Mononuclear cell (primary cell): ENCODE measurements around the gene MTAP. TPM values are rescaled to one million over a fixed set of nuclear protein-coding genes. Genes with fewer than 3 reads are reported as not detected.

Experiments
- H3K27me3 ChIP-seq: 2 replicates; pipeline ENCODE4 v1.6.0; 2011; ENCODE audit warnings: low read length, control low read depth; ENCODE audit not compliant: insufficient read depth
- H3K4me1 ChIP-seq: 2 replicates; pipeline ENCODE4 v1.5.1; 2011; ENCODE audit warnings: mild to moderate bottlenecking, low read length, control low read depth; ENCODE audit not compliant: insufficient read depth
- H3K4me3 ChIP-seq: 2 replicates; pipeline ENCODE4 v1.5.1; 2011; ENCODE audit warnings: mild to moderate bottlenecking, low read length, moderate library complexity
- H3K9me3 ChIP-seq: 2 replicates; pipeline ENCODE4 v1.5.1; 2011; ENCODE audit warnings: low read depth, mild to moderate bottlenecking, control low read depth, low read length
- total RNA-seq: library from RNA; depleted of rRNA; stranded (reverse); fragments of >200 nt; gene quantifications from one replicate; pipeline ENCODE4 v1.2.3, GENCODE V29; 2012

MTAP gene
- total RNA-seq, 1 donor, result 11.9 TPM

DNA sequence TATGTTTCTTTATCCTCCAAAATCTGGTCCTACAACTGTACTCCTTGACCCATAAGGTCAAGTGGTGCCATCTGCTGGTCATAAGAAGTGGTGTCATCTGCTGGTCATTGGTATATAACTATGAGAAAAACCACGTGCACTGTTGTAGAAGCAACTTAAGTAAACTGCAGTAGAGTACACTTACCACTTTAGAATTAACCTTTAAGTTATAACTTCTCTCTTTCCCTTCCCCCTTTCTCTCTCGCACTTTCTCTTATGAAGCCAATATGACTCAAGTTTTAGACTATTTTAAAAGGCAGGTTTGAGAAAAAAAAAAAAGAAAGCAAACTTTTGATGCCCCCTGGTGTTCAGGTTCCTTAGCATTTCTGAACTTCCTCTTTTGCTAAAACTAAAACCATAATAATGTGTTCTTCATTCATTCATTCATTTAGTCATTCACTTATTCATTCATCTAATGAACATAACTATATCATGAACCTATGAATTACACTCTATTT, 12.8 kb upstream of the MTAP start:
- H3K4me1 ChIP-seq, result no peaks in the 10 kb centered on the region
- H3K4me3 ChIP-seq, result no peak overlapping the region
- peaks cover 26% of the 10 kb centered on the region for H3K27me3 ChIP-seq

DNA sequence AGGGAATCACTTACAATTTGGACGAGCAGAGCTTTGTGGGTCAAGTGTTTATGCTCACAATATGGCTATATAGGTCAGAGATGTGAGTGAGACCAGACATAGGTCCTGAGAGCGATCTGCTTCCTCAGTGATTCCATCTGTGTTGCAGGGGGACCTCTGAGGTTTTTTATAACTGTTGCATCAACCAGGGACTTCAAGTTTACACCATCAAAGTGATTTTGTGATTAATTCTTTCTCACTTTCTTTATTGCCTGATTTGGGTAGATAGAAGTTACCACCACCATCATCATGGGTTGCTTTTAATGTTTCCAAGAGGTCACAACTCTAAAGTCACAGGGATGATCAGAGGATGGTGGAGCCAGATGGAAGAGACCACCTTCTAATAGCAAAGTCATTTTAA, 7.0 kb upstream of the MTAP start:
- no peak overlapping the region for H3K4me3 ChIP-seq
- peaks cover 56% of the 10 kb centered on the region for H3K27me3 ChIP-seq
- H3K9me3 ChIP-seq, result no peaks in the 10 kb centered on the region
- H3K4me1 ChIP-seq, result no peaks in the 10 kb centered on the region

More for the DNA sequence above, 12.8 kb upstream of the MTAP start:
- no peaks in the 10 kb centered on the region for H3K9me3 ChIP-seq

DNA sequence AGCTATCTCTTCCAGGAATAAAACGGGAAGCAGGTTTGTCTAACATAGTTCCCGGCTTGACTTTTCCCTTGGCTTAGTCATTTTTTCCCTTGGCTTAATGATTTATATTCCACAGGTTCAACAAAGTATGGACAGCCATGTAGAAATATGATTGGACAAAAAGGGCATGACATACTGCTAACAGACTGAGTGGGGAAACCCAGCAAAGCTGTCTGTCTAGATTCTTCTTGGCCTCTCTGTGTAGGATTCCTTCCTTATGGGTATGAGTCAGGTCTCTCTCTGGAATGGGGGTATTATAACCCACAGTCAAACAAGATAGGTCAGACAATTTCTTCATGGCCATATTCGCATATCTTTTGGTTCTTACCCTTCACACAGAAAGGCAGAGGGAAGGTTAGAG, 5.7 kb upstream of the MTAP start:
- no peaks in the 10 kb centered on the region for H3K9me3 ChIP-seq
- H3K27me3 ChIP-seq, result peaks cover 45% of the 10 kb centered on the region
- H3K4me3 ChIP-seq, result no peak overlapping the region
- peaks cover 4% of the 10 kb centered on the region for H3K4me1 ChIP-seq

DNA sequence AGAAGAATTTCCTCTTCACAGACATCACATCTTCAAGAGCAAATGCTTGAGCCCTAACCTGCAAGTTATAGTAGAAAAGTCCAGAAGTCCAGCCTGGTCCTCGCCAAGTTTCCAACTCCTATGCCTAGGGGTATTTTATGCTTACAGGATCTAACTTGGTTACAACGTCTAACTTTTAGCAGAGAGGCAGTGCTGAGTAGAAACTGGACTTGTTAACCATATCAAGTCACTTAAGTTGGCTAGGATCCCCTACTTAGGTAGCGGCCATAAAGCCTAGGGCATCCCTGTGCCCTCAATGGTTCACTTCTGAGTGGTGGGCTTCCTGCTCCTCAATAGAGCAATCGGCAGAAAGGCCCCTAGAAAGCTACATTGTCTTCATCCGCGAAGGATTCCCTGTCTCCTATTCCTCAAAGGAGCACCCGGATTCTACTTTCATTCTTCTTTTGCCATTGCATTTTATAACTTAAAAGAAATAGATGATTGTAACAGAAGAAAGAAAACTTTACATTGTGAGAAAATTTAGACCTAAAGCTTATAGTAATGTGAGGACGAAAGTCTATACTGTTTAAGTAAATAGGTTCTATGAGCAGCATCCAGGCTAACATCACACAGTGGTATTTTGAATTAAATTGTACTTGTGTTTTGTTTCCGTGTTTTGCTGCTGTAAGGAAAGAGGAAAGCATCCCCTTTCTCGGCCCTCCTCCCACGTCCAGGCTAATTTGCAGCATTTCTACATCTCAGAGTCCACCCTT, 1.3 kb upstream of the MTAP start:
- H3K4me3 ChIP-seq, result no peak overlapping the region

DNA sequence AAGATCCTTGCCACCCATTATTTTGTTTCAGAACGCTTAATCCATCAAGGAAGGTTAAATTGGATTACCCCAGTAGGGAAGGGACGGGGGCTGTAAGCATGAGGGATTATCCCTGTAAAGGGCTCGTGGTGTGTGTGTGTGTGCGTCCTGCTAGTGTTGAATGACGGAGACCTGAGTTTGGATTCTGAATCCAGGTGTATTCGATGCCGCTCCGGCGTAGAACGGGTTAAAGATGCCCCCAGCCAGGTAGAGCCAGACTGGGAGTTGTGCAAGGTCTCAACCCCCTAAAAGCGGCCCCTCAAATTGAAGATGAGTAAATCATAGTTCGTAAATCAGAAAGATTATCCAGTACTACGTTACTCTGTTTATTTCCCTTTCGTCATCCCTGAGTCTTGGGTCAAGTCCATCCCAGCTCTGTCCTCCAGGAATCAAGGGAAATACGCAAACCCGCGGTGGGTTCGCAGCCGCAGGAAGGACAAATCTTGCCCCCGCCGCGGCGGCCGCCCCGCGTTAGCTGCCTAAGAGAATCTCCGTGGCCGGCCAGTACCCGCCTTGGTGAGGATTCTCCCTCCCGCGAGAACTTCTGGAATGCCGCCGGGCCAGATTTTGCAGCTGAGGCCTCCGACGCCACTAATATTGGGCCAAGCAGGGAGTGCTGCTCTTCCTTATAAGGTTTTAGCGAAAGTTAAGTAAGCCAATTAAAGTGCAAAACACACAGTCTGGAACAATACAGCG, 586 bp upstream of the MTAP start:
- peaks cover 25% of the 10 kb centered on the region for H3K4me1 ChIP-seq
- peak overlapping the region; percentile 64 for H3K4me3 ChIP-seq
- H3K9me3 ChIP-seq, result no peaks in the 10 kb centered on the region
- H3K27me3 ChIP-seq, result peaks cover 13% of the 10 kb centered on the region

More for the DNA sequence above, 1.3 kb upstream of the MTAP start:
- Histone ChIP-seq H3K27me3 (peaks cover 20% of the 10 kb centered on the region), H3K9me3 (no peaks in the 10 kb centered on the region), H3K4me1 (peaks cover 25% of the 10 kb centered on the region)

DNA sequence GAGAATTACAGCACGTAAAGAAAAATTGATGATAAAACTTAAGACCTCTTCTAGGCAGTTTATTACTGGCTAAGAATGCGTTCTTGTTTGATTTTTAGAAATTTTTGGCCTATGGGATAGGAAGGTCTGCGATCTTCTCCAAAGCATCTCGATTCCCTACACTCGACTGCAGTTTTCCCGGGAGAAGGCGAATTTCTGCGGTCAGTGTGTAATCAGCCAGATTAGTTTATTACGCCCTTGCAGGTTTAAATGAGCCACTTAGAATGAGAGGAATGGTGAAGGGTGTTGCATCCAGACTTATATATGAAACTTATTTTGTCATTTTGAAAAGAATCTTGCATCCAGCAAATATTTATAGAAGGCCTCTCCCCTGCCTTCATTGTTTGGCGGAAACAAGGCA, 1.2 kb downstream of the MTAP start:
- Histone ChIP-seq H3K4me1 (peaks cover 25% of the 10 kb centered on the region), H3K9me3 (no peaks in the 10 kb centered on the region), H3K27me3 (peaks cover 4% of the 10 kb centered on the region), H3K4me3 (peak overlapping the region; percentile 64)

DNA sequence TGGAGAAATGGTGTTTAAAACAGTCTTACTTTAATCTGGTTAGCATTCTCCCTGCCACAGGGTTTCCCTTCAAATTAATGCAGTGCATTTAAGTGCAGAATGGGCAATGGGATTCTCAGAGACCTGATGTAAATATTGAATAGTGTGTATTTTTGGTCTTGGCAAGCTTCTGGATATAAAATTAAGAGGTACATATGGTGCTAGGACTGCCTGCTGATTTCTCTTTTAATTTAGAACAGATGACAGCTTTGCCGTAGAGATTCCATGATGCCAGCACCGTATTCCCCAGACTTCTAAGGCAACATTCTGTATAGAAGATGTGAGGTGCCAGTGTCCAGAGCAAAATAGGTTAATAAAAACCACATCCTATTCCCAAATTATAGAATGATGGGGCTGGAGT, 1.9 kb downstream of the MTAP start:
- H3K4me3 ChIP-seq, result no peak overlapping the region

DNA sequence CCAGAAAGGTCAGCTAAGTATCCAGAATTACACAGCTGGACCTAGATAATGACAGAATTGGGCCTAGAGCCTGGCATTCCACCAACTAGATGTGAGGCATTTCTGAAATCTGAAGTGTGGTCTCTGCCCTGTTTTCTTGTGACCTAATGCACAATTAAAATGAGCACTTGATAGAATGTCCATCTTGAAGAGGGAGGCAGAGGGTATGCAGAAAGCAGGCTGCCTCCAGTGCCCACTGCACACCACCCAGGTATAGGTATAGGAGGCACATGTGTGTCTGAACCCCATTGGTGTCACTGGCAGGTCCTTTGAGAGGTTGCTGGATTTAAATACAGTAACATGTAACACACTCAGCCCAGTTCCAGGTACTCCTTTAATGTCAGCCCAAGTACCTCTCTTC, 2.4 kb downstream of the MTAP start:
- no peak overlapping the region for H3K4me3 ChIP-seq
- H3K27me3 ChIP-seq, result no peaks in the 10 kb centered on the region
- peaks cover 25% of the 10 kb centered on the region for H3K4me1 ChIP-seq
- H3K9me3 ChIP-seq, result no peaks in the 10 kb centered on the region

More for the DNA sequence above, 1.9 kb downstream of the MTAP start:
- peaks cover under 1% of the 10 kb centered on the region for H3K27me3 ChIP-seq
- no peaks in the 10 kb centered on the region for H3K9me3 ChIP-seq
- peaks cover 25% of the 10 kb centered on the region for H3K4me1 ChIP-seq

DNA sequence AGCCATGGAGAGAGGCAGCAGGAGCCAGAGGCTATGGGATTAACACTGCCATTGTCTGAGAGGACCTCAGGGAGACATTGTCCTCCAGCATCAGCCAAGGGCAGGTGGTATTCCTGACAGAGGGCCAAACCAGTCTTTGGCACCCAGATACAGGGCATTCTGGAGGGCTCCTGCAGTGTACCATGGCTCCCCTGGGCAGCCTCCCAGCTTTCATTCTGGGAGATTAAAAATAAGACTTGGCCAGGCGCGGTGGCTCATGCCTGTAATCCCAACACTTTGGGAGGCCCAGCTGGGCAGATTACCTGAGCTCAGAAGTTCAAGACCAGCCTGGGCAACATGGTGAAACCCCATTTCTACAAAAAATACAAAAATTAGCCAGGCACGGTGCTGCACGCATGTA, 4.2 kb downstream of the MTAP start:
- Histone ChIP-seq H3K27me3 (no peaks in the 10 kb centered on the region), H3K4me1 (peaks cover 23% of the 10 kb centered on the region)

DNA sequence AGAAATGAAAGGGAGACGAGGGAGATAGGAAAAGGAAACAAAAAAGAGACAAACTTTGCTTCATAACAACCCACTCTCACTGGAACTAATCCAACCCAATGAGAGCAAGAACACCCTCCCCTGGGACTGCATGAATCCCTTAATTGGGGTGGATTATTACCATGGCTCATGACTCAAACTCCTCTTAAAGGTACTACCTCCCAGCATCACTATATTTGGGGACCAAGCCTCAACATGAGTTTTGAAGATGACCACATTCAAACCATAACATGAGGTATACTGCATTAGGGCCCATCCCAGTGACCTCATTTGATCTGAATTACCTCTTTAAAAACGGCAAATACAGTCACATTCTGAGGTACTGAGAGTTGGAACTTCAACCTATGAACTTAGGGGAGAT, 8.0 kb downstream of the MTAP start:
- Histone ChIP-seq H3K4me3 (no peak overlapping the region), H3K27me3 (no peaks in the 10 kb centered on the region), H3K4me1 (peaks cover 9% of the 10 kb centered on the region), H3K9me3 (no peaks in the 10 kb centered on the region)

More for the DNA sequence above, 4.2 kb downstream of the MTAP start:
- H3K9me3 ChIP-seq, result no peaks in the 10 kb centered on the region
- H3K4me3 ChIP-seq, result no peak overlapping the region

DNA sequence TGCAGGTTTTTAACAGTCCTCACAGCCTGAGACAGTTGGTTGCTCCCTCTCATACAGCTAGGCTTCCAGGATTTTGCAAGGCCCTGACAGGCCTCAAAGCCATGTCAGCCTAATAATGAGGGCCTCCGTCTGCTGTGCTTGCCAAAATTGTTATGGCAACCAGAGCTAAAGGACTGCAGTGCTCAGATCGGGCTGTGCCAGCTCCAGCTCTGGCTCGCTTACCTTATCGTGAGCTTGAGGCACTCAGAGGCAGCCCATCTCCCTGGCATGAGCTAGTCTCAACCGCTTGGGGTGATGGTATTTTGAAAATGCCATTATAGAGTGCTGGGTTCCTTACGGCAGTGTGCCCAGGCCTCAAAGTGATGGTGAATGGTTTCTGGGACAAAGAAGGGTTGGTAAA, 8.4 kb downstream of the MTAP start:
- Histone ChIP-seq H3K9me3 (no peaks in the 10 kb centered on the region), H3K4me3 (no peak overlapping the region), H3K27me3 (no peaks in the 10 kb centered on the region), H3K4me1 (peaks cover 9% of the 10 kb centered on the region)

DNA sequence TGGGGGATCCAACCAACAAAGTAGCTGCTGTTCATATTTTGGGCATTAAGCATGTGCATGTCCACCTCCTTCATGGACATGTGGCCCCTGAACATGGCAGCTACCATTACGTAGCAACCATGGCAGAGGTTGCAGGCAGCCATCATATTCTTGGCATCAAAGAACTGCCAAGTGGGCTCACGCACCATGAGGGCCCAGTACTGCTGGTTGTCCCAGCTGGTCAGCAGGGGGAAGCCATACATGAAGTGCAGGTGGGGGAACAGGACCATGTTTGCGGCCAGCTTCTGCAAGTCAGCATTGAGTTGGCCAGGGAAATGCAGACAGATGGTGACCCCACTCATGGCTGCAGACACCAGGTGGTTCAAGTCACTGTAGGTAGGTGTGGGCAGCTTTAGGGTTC, 9.5 kb downstream of the MTAP start:
- no peaks in the 10 kb centered on the region for H3K27me3 ChIP-seq
- H3K4me3 ChIP-seq, result no peak overlapping the region
- H3K4me1 ChIP-seq, result peaks cover 10% of the 10 kb centered on the region
- H3K9me3 ChIP-seq, result no peaks in the 10 kb centered on the region

DNA sequence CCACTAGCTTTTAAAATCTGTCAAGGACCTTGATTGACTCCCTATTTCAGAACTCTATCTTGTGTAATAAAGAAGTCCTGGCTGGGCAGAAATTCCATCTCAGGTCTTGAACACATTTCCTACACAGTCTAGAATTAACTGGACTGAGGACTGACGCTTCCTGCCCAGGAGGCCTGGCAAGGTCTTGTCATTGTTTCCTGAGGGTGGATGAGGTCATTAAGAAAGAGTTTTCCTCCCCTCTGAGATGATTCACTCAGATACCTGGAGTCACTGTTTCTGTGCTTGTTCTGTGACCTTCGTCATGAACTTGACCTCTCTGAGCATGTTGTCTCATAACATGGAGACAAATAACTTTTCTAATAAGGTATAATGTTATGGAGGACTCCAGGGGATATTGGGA, 10.0 kb downstream of the MTAP start:
- Histone ChIP-seq H3K9me3 (no peaks in the 10 kb centered on the region), H3K4me1 (peaks cover 15% of the 10 kb centered on the region), H3K4me3 (no peak overlapping the region), H3K27me3 (no peaks in the 10 kb centered on the region)

DNA sequence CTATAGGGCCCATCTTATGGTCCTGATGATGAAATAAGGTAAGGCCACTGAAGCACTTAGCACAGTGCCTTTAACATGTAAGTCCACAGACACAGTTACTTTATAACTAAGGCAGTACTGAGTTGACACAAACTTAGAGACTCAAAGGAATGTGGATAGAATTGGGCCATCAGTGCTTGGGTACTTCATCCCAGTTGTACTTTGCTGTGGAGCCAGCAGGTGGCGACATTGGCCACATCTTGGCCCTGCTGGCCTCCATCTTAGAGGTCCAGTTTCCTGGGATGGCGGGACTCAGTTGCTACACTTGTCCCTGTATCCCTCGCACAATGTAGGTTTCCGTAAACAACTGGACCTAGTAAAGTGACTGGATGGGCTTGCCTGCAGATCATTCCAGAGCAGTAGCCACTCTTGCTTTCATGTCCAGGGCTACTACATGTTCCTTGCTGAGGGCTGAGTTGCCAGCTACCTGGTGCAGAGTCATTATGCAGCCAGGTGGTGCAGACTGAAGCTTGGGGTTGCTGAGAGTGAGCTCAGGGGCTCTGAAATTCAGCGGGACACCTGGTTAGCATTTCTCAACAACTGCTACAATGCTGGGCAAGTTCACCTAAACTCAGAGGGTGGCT, 10.6 kb downstream of the MTAP start:
- no peak overlapping the region for H3K4me3 ChIP-seq
- no peaks in the 10 kb centered on the region for H3K9me3 ChIP-seq
- H3K4me1 ChIP-seq, result peaks cover 21% of the 10 kb centered on the region
- no peaks in the 10 kb centered on the region for H3K27me3 ChIP-seq
